GM19455 (cell line): ENCODE results near the gene OXGR1.
"Not testable (repeated sequence)": the region's sequence is repeated elsewhere in the genome, so short reads cannot be mapped to it uniquely, and the experiment has no call there.

Experiments used
- ATAC-seq: cut with Tn5 transposase; IDR thresholded peaks from one replicate; pipeline ENCODE4 v1.9.1; 2021; ENCODE audit not compliant: unreplicated experiment

The OXGR1 gene

GRCh38 chr13:97005625-97006262 is 11.5 kb upstream of the OXGR1 start:
- no peak for ATAC-seq

GRCh38 chr13:97004886-97005285 is 10.6 kb upstream of the OXGR1 start:
- ATAC-seq: no peak

DNA sequence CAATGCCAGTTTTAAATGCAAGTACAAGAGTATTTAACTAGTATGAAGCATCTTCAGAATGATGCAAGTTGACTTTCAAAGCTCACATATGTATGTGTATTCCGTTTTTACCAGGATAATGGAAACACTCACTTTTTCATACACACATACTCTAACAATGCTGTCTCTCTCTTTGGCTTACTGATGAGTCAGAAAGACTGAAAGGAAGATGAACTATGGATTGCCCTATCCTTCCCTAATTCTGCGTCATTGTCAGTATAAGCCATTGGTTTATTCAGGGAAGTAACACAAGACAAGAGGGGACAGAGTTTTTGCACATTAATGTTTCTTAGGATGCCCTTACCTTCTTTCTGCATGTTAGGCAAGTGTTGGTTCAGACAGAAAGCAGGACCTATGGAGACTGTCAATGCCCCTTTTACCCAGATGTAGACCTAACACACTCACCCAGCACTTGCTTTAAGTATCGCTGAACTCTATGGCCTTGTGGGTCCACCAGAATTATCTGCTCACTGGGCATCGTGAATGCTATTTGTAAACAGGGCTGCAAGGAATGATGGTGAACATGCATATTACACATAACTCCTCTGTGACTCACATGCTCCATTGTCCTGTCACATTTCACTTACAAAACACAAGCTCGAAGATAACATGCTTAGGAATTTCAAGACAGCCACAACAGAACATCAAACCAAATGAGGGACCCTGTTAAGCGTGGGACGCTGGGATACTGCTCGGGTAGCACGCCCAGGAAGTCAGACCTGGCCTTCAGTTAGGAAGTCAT is 10.0 kb upstream of the OXGR1 start:
- no peak for ATAC-seq

DNA sequence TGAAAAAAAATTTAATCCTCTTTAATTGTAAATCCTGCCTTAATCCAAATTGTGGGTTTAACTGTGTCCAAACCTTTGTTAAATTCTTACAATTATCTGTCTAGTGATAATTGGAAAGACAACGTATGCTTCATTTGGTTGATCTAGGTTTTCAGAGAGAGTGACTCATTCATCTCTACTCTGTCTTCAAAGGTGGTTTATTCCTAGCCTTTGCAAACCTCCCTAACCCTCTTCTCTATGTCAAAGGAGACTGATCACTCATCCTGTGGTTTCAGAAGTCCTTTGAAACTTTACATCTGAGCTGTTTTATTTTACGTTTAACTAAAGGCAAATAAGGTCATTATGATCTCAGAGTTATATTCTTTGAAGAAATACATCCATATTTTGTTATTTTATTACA is 8.8 kb upstream of the OXGR1 start:
- no peak for ATAC-seq

- ATAC-seq: no peak
Observed at GRCh38 chr13:97002581-97002980, 8.3 kb upstream of the OXGR1 start.

- ATAC-seq: no peak
Observed at GRCh38 chr13:97001636-97002035, 7.4 kb upstream of the OXGR1 start.

DNA sequence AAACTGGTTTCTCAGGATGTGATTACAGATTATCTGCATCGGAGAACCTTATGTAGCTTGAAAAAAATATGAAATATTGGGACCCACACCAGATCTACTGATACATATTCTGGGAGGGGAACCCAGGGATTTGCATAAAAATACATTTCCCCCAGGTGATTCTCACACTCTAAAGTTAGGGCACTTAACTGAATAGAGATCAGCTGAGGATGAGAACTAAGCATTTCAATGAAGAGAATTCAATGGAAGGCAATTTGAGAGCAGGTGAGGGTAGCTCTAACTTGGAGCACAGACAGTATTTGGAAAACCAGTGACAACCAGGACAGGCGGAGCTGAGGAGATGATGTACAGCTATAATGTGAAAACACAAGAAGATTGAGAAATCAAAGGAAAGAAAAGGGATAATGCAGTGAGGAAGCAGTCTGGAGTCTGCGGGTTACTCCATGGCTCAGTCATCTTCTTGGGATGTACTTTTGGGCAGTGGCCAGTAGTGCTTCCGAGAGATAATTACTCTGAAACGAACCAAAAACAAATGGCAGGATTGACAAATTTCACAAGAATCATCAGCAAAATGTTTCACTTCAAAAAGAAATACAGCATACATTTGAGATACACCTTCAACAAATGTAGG is 6.1 kb upstream of the OXGR1 start:
- no peak for ATAC-seq

DNA sequence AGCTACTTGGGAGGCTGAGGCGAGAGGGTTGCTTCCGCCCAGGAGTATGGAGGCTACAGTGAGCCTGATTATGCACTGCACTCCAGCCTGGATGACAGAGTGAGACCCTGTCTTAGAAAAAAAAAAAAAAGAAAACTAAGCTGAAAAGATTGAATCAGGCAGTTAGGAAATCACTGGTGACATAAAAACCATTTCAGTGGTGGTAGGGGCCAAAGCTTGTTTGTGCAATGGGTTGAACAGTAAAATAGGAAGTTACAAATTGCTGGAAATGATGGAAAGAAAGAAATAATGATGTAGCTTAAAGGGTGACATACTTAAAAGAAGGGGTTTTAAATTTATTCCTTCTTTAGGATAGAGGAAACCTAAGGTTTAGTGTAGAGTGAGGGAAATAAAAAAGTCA is 4.8 kb upstream of the OXGR1 start:
- ATAC-seq: no peak

- no peak for ATAC-seq
Observed at GRCh38 chr13:96998051-96998450, 3.8 kb upstream of the OXGR1 start.

DNA sequence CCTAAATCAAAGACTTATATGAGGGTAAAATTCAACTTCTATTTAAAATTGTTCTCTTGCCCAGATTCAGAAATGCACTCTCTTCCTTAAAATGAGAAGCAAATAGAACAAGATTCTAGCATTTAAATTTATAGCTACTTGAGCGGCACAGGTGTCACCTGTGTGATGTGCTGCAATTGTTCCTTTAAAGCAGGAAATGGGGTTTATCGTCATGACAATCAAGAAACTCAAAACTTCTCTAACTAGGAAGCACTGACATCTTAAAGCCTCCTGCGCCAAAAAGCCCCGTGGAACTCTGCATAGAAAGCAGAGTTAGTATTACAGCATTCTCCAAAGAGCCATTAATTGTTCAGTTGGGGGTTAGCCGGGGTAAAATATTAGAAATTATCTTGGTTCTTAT is 2.6 kb upstream of the OXGR1 start:
- ATAC-seq: no peak

DNA sequence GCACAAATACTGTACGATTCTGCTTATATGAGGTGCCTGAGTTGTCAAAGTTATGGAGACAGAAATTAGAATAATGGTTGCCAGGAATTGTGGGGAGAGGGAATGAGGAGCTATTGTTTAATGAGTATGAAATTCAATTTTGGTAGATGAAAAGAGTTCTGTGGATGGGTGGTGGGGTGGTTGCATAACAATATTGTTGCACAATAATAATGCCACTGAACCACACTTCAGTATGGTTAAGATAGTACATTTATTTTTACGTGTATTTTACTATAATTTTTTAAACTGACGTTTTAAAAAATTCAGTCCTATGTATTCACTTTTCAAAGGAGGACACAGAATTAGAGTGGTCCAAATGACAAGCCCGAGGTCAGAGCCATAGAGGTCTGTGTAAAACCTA is 1.8 kb upstream of the OXGR1 start:
- no peak for ATAC-seq

- no peak for ATAC-seq
Observed at GRCh38 chr13:96994858-96995243, 575 bp upstream of the OXGR1 start.

DNA sequence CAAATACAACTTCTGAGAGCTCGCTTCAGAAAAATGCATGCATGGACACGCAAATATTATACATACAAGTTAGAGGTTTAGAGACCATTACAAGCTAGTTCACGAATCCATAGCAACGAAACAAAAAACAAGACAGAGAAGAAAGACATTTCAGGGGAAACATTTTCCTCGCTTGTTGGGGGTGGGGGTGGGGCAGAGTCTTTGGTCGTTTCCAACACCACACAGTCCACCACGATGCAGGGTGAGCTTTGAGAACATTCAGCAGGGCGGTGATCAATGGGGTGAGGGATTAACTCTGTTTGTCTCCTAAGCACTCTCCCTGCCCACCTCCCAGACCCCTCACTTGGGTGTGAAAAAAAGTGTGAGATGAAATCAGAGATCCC is 651 bp downstream of the OXGR1 start:
- no peak for ATAC-seq

GRCh38 chr13:96992633-96993032 is 1.6 kb downstream of the OXGR1 start:
- ATAC-seq: no peak

DNA sequence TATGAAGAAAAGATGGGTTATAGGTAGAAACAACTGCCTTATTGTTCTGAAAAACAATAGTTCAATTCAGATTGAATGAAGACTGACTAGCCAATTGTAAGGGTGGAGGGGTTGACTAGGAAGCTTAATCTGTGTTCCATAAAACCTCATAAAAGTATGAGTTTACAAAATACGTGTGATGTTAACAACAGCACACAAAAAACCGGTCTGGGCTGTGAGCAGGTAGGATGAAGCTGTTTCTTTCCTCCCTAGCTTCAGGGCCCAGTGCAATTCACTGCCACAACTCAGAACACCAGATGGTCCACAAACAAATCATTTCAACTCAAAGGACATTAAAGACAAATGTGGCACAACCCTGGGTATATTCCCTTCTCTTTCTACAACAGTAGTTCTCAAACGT is 3.2 kb downstream of the OXGR1 start:
- ATAC-seq: no peak

DNA sequence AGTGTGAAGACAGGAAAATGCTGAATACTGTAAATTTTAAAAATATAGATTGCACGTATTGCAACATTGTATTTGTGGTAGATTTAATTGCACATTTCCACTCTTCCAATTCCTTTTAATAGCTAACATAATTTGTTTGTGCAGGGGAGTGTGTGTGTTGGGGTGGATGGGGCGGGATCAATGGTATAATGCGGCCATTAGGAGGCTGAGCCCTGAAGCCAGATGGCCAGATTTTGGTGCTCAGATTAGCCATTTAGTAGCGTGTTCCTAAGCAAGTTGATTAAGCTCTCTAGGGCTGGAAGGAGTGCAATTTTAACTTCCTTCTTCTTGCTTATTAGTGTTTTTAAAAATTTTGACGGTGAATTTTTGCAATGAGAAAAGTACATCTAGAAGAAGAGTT is 5.8 kb downstream of the OXGR1 start:
- ATAC-seq: no peak

GRCh38 chr13:96984051-96984508 is 10.2 kb downstream of the OXGR1 start:
- peak; percentile 100 for ATAC-seq

DNA sequence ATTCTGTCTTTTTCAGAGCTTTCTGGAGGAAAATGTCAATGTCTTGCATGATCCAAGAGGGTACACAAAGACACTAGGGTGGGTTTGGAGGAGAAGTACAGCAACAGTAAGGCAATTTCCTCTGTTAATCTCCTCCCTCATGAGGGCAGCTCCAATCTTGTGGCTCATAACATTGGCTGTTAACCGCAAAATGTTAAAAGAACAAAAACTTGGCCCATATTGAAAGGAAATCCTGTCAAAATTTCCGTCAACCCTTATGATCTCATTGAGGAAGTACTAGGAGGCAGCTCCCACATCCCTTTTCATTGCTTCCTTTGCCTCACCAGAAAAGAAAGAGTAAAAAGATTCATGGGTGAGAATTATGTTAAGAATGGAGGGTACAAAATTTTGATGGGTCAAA is 11.6 kb downstream of the OXGR1 start:
- no peak for ATAC-seq

DNA sequence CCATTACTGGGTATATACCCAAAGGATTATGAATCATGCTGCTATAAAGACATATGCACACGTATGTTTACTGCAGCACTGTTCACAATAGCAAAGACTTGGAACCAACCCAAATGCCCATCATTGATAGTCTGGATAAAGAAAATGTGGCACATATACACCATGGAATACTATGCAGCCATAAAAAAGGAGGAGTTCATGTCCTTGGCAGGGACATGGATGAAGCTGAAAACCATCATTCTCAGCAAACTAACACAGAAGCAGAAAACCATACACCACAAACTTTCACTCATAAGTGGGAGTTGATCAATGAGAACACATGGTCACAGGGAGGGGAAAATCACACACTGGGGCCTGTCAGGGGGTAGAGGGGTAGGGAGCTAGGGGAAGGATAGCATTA is 14.4 kb downstream of the OXGR1 start:
- ATAC-seq: not testable (repeated sequence)

DNA sequence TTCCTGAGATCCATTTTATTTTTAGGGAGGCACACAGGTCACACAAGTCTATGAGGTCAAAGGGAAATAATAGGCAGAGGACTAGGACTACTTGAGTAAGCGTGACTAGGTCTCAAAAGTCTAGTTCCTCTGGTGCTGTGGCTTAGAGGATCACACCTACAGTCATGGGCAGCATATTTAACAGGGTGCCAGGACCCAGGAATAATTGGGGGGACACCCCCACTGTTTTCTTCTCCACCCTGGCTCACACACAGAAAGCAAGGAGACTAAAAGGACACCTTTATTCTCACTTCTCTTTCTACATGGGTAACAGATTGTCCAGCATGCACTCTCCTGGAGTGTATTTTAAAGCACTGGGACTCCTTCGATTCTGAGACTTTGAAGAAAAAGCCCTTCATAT is 26.2 kb downstream of the OXGR1 start:
- ATAC-seq: no peak

- no peak for ATAC-seq
Observed at GRCh38 chr13:96967248-96967745, 27.0 kb downstream of the OXGR1 start.
